GM12891 (cell line): ENCODE measurements around the gene LCN6.

Source experiments
- POLR2A ChIP-seq: IDR thresholded peaks from 2 replicates; pipeline ENCODE4 v1.6.1; 2011; ENCODE audit warnings: low read depth, low read length, control low read depth
- POLR2AphosphoS5 ChIP-seq: IDR thresholded peaks from 2 replicates; pipeline ENCODE4 v1.6.1; 2011; ENCODE audit warnings: low read depth, low read length, control low read depth
- POU2F2 ChIP-seq: IDR thresholded peaks from 2 replicates; pipeline ENCODE4 v1.6.1; 2011; ENCODE audit warnings: low read depth, mild to moderate bottlenecking, control low read depth, low read length, moderate library complexity
- TAF1 ChIP-seq: IDR thresholded peaks from 2 replicates; pipeline ENCODE4 v1.6.1; 2011; ENCODE audit warnings: low read depth, low read length, control low read depth

DNA sequence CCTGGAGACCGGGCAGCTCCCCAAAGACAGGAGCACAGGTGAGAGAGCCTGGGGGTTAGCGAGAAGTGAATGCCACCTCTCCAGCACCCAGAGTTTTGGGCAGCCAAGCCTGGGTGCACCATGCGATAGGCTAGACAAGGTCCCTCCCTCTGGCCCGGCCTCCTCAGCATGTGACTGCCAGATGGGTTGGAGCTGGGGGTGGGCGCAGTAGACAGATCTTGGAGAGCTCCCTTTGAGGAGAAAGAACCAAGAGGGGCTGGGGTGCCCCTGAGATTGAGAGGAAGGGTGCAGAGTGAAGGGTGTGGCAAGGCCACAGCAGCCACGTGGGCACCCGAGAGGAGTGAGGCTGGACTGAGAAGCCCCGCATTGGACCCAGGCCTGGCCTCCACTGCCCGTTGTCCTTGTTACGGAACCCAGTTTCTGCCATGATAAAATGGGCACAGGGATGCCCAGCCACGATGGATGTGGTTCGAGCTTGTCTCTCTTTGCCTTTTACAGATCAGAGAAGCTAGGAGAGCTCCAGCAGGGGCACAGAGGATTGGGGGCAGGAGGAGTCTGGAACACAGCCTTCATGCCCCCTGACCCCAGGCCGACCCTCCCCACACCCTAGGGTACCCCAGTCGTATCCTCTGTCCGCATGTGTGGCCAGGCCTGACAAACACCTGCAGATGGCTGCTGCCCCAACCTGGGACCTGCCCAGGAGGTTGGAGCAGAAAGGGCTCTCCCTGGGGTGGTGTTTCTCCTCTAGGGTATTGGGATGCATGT is 44.2 kb upstream of the LCN6 start:
- no peak for TF ChIP-seq POLR2A
- TF ChIP-seq POLR2AphosphoS5, result no peak
- TF ChIP-seq TAF1, result no peak
- TF ChIP-seq POU2F2, result no peak
